Raji (cell line): ENCODE results near the gene SLC2A5.

ENCODE experiments used
- POLR2A ChIP-seq: IDR thresholded peaks from 2 replicates; pipeline ENCODE4 v1.6.1; 2011; ENCODE audit warnings: low read depth, low read length, control low read depth; ENCODE audit not compliant: insufficient read depth

SLC2A5 gene

DNA sequence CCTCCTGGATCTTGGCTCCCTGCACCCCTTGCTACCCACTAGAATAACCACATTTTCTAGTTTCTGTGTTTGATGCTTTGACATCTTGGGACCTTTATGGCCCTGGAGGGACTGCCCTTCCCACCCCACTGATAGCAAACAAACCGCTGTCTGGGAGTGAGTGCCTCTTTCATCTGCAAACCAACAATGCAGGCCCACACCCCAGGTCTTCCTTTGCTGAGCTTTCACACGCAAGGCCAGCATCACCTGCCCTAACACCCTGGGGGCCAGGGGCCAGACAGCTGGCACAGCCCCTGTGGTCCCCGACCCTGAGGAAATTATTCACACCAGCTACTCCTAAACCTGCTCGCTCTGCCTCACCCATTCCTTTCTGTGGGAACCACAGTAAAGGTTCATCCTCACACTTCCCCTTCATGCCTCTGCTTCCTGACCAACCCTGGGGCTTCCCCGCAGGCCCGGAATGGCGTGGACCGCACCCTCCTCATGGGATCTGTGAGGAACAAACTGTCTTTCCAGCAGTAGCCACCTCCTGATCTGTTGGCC lies 58.6 kb downstream of the SLC2A5 start:
- no peak for TF ChIP-seq POLR2A

DNA sequence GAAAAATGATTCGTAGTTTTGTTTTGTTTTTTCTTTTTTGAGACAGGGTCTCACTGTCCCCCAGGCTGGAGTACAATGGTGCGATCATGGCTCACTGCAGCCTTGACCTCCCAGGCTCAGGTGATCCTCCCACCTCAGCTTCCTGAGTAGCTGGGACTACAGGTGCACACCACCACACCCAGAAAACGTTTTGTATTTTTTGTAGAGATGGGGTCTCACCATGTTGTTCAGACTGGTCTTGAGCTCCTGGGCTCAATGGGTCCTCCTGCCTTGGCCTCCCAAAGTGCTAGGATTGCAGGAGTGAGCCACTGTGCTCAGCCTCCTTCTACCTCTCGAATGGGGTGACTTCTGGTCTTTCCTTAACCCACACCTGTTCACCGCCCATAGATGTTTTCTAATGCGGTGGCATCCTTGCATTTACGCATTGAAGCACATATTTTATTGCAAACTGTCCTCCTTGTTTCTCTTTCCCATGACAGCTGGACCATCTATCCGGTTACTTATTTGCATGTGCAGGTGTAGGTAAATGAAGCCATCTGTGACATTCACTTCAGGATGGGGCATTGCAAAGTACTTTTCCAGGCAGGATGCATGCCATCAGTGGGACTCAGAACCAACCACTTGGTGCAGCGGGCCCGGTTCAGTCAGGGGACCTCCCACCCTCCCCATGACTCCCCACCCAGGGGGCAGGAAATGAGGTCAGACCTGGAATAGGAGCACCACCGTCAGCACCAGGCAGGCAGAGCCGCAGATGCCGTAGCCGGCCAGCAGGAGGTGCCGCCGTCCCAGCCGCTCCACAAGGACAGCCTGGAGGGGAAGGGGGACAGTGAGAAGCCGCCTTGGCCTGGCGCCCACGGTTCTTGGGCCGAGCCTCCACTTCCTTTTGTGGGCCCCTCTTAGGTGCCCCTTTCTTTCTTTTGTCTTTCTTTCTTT lies 59.7 kb downstream of the SLC2A5 start:
- TF ChIP-seq POLR2A: peak; percentile 62; the same call in 1 of the 2 replicates

DNA sequence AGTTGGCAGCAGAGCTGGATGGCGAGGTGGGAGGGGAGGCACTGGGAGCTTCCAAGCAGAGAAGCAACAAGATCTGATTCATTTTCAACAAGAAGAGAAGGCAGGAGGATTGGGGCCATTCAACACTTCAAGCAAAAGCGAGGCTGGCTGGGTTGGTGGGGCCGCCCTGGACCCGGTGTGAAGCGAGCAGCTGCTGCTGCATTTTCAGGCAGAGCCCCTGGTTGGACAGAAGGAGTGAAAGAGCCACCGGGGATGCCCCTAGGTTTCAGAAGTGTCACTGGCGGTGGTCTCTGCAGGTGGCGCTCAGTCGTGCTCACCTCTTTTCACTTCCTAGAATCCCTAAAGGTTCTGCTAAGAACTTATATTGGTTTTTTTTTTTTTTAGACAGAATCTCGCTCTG lies 61.2 kb downstream of the SLC2A5 start:
- TF ChIP-seq POLR2A: no peak

DNA sequence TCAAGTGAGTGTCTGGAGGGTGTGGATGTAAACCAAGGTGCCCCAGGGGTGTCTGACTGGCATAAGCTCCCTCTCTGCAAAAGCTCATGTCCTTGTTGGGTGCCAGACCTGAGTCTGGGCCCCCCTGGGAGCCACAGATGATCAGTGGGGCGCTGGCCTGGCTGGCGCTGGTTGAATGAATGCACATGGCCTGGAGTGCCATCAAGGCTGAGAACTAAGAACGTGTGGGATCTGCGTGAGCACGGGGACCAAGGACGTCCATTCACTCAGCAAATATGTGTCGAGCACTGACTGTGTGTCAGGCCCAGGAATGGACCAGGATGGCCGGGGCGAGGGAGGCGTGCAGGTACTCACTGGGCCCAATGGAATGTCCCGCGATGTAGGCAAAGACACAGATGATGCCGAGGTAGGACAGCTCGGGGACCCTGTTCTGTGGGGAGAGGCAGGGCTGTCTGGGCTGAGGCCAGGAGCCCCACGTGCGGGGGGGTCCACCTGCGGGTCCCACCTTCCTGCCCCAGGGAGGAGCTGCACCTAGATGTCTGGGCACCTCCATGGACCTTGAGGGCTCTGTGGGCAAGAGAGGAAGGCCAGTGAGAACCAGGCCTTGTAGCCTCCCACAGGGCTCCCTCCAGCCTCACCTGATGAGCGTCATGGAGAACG lies 62.3 kb downstream of the SLC2A5 start:
- TF ChIP-seq POLR2A: no peak

DNA sequence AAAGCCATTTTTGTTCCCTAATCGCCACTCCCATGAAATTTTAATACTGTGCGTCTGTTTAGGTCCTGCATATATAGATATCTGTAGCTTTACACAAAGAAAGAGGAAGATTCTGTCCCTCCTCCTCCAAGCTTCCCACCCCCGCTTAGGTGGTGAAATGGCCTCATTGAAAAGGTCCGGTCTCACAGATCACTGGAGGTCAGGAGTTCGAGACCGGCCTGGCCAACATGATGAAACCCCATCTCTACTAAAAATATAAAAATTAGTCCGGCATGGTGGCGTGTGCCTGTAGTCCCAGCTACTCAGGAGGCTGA lies 64.1 kb downstream of the SLC2A5 start:
- no peak for TF ChIP-seq POLR2A

DNA sequence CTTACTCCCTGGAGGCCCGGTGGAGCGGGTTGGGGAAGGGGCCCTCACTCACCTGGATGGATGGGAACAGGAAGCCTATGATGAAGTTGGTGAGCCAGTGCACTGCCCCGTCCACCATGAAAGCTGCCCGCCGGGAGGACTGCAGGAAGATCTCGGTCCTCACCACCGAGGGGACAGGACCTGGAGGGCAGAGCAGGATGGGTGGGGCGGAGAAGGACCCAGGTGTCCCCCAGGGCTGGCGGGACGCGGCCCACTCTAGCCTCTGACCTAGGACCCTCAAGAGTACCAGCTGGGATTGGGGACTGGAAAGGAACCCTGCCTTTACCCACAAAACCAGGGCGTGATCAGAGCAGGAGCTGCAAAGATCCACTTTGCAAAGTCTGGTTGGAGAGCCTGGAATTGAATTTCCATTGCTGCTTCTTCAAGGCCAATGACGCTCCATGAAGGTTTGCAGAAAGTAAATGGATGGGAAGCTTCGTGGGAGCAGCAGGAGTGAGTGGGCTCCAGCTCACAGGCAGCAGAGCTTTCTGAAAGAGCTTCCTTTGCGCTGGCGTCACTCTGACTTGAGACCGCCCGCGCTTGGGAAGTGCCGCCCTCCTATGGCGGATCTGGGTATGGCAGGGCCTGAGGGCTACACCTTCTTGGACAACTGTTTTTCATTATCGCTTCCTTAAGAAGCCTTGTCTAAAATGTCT lies 64.6 kb downstream of the SLC2A5 start:
- no peak for TF ChIP-seq POLR2A

DNA sequence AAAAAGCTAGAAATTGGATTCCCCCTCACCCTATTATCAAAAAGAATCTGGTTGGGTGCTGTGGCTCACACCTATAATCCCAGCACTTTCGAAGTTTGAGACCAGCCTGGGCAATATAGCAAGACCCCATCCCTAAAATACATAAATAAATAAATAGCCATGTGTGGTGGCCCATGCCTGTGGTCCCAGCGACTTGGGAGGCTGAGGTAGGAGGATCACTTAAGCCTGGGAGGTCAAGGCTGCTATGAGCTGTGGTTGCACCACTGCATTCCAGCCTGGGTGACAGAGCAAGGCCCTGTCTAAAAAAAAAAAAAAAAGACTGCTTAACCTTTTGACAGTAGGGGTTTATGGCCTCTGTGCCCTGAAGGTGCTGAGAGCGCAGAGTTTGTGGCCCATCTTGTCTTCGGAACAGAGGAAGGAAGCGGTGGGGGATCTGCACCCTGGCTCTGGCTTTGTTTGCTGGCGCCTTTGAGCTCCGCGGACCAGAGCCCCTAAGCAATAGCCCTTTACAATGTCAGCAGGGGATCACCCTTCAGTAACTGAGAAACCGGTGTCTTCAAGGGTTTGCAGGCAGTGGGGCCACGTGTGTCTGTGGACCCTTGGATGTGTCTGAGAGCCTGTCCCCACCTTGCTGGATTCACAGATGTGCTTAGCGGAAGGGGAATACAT lies 65.3 kb downstream of the SLC2A5 start:
- TF ChIP-seq POLR2A: no peak

DNA sequence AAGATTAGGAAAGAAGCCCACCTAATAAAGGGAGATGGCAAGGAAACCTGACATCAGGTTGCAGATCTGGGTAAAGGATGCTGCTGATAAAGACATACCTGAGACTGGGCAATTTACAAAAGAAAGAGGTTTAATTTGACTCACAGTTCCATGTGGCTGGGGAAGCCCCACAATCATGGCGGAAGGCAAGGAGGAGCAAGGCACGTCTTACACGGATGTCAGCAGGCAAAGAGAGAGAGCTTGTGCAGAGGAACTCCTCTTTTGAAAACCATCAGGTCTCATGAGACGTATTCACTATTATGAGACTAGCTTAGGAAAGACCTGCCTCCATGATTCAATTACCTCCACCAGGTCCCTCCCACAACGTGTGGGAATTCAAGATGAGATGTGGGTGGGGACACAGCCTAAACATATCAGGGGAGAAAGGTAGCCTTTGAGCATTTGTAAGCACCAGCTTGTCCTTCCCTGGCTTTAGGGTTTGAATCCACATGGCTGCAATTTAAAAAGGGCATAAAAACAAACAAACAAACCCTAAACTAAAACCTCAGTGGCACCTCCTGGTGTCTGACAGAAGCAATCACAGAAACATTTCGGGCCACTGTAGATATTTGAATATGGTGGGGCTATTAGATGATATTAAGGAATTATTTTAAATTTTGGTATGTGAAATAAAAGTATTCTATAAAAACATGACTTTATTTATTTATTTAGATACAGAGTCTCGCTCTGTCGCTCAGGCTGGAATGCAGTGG lies 76.3 kb downstream of the SLC2A5 start:
- no peak for TF ChIP-seq POLR2A

DNA sequence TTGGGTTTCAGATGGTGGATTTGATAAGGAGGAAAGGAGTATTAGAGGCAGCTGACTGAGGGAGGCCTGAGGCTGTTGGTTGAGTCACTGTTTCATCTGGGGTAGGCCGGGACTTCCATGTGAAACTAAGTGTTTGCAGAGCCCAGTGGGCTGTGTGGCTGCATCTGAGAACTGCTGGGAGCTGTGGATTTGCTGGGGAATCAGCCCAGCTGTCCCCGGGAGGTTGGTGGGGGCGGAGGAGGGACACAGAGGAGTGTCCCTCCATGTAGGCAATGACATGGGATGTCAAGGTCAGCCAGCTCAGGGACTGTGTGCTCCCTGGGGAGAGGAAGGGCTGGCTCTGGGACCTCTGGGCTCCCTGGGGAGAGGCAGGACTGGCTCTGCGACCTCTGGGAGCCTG lies 79.6 kb downstream of the SLC2A5 start:
- TF ChIP-seq POLR2A: no peak

DNA sequence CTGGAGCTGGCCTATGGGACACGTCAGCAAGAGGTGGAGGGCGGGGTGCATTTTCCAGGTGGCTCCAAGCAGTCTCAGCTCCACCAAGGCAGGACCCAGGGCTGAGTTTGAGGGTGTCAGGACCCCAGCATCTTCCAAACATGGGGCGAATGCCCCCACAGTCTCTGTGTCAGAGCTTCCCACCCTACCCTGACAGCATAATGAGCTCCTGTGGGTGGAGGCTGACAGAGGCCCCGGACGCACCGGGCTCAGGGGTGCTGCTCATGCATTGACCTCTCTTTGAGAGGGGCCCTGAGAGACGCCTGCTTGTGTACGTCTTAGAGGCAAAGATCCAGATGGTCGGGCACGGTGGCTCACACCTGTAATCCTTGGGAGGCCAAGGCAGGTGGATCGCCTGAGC lies 80.4 kb downstream of the SLC2A5 start:
- TF ChIP-seq POLR2A: no peak

DNA sequence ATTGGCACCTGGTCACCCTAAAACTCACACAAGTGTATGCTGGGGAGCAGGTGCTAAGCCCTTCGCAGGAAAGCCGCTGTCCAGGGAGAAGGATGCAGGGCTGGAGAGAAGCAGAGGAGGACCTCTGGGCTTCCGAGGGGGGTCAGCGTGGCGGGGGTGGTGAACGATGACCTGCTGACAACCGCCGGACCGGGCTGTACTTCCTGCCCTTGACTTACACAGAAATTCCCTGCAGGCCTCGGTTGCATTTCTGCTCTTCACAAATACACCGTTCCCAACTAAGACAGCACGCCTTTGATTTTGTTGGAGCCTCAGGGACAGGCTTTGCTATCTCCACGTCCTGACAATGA lies 80.8 kb downstream of the SLC2A5 start:
- TF ChIP-seq POLR2A: no peak

DNA sequence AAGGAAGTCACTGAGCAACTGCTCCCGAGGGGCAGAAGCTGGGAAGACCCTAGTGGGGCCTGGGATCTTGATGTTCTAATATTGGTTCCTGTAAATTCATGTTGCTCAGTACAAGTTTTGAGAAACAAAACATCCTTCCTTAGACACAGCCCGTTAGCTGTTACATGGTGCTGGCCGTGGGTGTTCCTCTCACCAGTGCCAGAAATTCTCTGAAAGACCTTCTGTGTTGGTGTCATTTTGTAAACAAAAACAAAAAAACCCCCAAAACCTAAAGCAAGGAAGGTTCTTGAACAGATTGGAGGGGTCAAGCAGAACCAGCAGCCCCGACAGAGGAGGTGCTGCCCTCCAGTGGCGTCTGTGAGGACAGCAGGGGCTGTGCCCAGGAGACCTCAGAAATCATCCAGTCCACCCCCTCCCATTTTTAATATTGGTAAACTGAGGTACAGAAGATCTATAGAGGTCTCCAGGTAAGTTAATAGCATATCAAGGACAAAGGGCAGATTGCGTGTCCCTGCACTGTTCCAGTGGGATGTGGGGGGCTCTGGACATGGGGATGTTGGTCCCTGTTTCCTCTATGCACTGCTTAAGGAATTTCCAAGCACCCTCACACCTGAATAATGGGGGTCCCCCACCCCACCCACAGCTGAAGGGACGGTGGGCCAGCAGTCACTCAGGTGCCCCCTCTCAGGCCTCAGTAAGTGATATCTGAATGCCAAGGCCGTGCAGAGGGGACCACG lies 81.4 kb downstream of the SLC2A5 start:
- TF ChIP-seq POLR2A: no peak

DNA sequence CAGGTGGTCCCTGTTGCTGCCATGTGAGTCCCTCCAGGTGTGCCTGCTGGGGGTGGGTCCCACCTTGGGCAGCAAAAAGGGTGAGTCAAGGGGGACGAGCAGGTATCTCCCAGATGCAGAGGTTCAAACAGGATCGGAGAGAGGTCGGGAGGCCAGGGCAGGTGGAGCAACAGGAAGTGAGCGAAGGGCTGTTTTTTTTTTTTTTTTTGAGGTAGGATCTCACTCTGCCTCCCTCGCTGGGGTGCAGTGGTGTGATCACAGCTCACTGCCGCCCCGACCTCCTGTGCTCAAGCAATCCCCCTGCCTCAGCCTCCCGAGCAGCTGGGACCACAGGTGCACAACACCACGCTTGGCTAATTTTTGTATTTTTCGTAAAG lies 82.6 kb downstream of the SLC2A5 start:
- no peak for TF ChIP-seq POLR2A
